NCI-H1417 (cell line): ENCODE measurements around the gene TMEM132D.

Experiments
- DNase-seq, 3 experiments: peaks; one replicate each; lab custom pipeline; 2025; lab: John Stamatoyannopoulos, UW

Gene TMEM132D

GRCh38 chr12:129102233-129102632 is 801.6 kb downstream of the TMEM132D start:
- DNase-seq = no peak

- no peak for DNase-seq
Observed at GRCh38 chr12:129101816-129102215, 802.0 kb downstream of the TMEM132D start.

GRCh38 chr12:129101404-129101803 is 802.4 kb downstream of the TMEM132D start:
- DNase-seq = peak in 1 of 3 experiments; percentile 35

- peak in 1 of 3 experiments; percentile 38 for DNase-seq
Observed at GRCh38 chr12:129097451-129097850, 806.4 kb downstream of the TMEM132D start.

- peak in 1 of 3 experiments; percentile 38 for DNase-seq
Observed at GRCh38 chr12:129096968-129097367, 806.9 kb downstream of the TMEM132D start.

GRCh38 chr12:129096184-129096583 is 807.6 kb downstream of the TMEM132D start:
- no peak for DNase-seq

DNA sequence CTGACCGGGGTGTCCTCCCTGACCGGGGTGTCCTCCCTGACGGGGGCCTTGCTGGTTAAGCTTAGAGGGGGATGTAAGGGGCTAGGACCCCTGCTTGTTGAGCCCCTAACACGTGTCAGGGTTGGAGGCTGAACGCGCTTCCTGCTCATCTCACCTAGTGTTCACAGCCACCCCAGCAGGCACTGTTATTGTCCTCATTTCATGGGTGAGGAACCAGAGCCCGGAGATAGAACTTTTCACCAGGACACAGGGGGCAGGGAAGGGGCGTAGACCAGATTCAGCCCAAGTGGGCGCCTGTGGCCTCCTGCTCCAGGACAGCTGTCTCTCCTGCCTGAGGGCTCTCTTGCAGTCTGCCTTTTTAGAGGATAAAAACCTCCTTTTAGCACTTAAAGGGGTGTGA is 814.2 kb downstream of the TMEM132D start:
- no peak for DNase-seq

GRCh38 chr12:129084875-129085826 is 818.7 kb downstream of the TMEM132D start:
- DNase-seq = no peak

- no peak for DNase-seq
Observed at GRCh38 chr12:129083121-129083840, 820.5 kb downstream of the TMEM132D start.

DNA sequence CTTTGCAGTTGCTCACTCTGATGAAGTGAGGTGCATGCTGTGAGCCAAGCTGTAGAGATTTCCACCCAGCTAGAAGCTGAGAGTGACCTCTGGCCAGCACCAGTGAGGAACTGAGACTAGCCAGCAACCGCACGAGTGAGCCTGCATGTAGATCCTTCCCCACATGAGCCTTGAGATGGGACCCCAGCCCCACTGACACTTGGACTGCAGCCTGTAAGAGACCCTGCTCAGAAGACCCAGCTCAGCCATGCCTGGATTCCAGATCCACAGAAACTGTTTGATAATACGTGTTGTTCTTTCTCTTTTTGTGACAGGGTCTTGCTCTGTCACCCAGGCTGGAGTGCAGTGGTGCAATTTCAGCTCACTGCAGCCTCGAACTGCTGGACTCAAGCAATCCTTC is 821.4 kb downstream of the TMEM132D start:
- no peak for DNase-seq

DNA sequence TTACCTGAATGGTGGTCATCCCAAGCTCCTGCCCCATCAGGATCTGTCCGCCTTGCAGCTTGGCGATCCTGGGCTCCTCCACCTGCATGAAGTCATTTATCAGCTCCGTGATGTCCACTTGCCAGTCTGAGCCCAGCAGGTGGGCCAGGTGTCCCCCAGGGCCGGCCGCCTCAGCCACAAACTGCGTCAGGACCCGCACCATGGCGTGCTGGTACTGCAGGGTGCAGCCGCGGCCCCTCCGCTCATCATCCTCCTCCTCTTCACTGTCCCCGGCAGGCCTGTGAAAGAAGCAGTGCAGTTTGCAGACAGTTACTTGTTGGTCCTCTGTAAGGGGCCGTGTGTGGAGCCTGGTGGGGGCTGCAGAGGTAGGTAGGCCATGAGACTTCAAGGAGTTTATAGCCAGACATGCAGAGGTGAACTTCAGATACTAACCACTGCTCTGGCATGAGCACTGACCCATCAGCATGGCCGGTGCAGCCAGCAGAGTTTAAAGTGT is 822.0 kb downstream of the TMEM132D start:
- no peak for DNase-seq

- no peak for DNase-seq
Observed at GRCh38 chr12:129080821-129081220, 823.0 kb downstream of the TMEM132D start.

DNA sequence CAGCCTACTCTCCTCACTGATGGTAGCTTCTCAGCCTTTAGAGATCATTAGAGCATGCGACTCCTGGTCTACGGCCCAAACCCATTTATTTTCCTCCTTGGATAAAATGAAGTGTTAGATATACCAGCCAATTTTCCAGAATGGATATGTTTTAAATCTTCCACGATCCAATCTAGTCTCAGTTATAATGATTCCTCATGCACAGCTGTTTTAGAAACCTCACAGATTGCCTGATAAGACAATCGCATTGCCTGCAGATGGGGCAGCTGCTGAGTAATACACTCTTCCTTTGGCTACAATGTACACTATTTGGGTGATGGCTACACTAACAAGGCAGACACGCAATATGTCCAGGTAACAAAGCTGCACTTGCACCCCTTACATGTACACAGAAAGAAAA is 823.4 kb downstream of the TMEM132D start:
- DNase-seq = no peak

DNA sequence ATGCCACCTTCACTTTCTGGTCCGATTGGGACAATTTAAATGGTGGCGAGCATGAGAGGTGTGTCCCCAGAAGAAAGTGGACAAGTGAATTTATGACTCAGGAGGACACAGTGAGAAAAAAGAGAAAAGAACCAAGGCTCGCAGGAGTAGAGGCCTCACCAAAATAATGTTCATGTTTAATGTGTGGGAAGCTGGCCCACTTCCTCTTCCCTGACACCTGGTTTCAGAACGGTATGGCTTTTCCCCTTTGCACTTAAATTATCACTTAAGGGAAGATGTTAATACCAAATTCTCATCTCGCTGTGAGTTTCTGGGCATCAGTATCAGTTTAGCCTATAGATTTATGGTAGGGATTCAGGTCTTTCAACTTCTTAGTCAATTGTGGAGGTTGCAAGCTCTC is 824.1 kb downstream of the TMEM132D start:
- DNase-seq = no peak

DNA sequence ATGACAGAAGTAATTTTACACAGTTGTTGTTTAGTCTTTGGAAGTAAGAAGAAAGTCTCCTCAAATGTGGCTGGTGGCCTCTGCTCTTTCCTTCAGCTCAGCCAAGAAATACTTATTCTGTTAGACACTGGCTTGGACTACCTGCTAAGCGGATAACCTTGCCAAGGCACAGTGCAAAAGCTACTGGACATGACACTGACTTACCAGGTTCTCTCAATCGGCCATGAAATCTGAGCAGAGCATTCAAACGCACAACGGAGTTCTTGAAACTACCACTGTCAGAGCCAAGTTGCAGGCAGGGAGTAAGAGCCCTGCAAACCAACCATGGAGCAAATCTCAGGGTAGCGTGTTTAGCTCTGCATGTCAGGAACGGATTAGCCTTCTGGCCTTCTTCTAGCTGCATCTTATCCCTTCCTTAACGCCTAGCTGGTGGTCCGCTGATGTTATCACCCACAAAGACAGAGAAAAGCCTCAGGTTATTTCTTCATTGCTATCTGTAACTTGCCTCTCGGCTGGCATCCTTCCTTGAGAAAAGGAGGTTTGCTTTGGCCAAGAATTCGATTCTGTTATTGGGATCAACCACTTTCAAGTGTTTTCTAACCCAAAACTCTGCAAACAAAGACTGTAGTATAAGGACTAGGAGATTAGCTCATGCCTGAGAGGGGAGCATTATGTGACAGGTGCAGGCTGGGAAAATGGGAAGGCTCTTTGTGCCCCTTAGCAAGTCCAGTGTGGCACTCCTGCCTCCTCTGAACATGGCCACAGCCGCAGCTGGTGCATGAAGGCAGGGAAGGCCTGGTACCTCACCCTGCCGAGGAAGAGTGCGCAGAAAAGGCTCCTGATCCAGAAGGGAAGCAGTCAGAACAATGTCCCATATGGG is 827.1 kb downstream of the TMEM132D start:
- peak in 1 of 3 experiments; percentile 61 for DNase-seq

DNA sequence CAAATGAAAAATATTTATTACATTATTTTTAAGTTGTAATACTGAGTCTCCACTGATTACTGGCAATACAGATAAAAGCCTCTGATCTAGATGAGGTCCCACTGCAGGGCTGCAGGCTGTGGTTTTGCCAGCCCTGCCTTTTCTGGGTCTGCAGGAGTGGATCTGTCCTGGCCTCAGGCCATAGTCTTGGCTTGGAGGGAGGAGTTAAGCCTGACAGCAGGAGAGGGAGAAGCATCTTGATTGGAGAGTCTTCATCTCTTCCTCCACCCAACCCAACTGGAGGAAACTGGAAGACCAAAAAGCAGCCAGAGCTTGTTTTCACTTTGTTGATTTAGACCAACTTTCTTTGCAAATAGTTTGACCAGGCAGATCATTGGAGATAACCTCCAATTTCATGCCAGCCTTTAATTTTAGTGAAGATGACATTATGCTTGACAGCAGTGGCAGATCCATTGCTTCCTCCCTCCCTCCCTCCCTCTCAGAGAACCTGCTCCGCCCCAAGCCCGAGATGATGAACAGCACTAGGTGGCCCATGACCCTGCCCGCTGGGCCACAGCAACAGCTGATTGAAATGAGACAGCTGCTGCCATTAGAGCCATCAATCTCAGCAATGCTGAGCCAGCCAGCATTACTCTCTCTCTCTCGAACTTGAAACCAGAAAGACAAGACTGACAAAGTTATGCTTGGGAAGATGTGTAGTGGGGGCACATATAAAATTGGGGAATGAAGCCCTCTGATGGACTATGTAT is 828.2 kb downstream of the TMEM132D start:
- DNase-seq = peak in 2 of 3 experiments; percentile 23 to 86

DNA sequence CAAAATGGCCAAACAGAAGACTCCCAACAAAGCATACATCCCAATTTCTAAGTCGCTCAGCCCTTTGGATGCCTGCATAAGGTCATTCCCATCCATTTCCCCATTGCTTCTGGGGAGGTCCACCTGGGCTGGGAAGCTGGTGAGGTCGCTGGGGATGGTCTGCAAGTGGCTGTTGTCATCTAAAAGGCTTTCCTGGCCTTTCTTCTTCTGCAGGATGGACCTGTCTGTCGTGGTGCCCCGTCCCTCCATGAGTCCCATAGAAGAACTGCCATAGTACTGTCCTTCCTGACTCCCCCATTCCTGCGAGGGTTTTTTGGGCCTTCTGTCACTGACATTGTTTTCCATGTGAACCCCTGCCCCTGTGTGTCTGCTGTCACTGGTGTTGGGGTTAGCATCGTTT is 829.4 kb downstream of the TMEM132D start:
- DNase-seq = no peak

- DNase-seq = no peak
Observed at GRCh38 chr12:129073157-129073915, 830.5 kb downstream of the TMEM132D start.

DNA sequence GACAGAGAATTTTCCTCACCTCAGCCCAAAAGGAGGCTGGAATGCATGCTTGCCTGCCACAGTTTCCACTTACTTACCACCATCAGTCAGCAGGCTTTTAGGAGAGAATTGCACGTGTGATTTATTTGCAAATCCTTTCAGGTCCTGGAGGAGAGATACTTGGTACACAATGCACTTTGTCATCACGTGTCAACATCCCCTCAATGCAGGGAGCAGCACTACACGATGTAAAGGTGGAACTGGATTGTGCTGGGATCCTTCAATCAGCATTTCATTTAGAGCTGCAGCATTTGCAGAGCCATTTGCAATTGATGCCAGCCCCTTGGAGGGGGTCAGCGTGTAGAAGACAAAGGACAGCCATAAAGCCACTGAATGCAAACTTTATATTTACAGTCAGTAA is 832.5 kb downstream of the TMEM132D start:
- DNase-seq = peak in 2 of 3 experiments; percentile 38 to 88

DNA sequence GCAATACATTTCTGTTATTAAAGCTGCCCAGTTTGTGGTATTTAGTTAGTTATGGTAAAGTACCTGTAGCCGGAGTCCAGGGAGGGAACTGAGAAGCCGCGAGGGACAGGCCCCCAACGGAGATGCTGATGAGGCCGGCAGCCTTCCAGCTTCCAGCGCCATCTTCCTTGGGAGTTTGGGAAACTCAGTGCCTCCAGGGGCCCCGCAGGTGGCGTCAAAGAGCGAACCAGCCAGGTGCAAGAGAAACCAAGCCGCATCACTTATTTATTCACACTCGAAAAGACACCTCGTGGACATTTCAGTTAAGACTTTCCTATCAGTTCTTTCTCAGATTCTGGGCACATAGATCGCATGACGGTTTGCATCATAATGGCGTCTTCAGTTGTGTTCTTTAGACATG is 833.9 kb downstream of the TMEM132D start:
- DNase-seq = no peak
